Right atrium auricular region (tissue), 2 donors: ENCODE measurements around the gene CFAP47. TPM values are rescaled to one million over a fixed set of nuclear protein-coding genes. Genes with fewer than 3 reads are reported as not detected.

Experiments used
- DNase-seq: peaks from one replicate; pipeline ENCODE4 v3.0.0-alpha.2; 2019; ENCODE audit warnings: low spot score
- H3K27ac ChIP-seq, 2 donors: fragments of 200-600 bp; sonication (generic); 1 replicate in 1 of 2; 2 replicates in 1 of 2; pipeline ENCODE4 v1.5.1; 2016 to 2019
- H3K27me3 ChIP-seq, 2 donors: fragments of 200-600 bp; sonication (generic); one replicate each; pipeline versions ENCODE4 v1.5.1 to v1.6.0; 2017 to 2019
- H3K36me3 ChIP-seq: fragments of 200-600 bp; sonication (generic); one replicate; pipeline ENCODE4 v1.5.1; 2016
- H3K4me1 ChIP-seq, 2 donors: fragments of 200-600 bp; sonication (generic); one replicate each; pipeline versions ENCODE4 v1.5.1 to v1.6.0; 2017 to 2019
- H3K4me3 ChIP-seq, 2 donors: fragments of 200-600 bp; sonication (generic); 1 replicate in 1 of 2; 2 replicates in 1 of 2; pipeline ENCODE4 v1.5.1; 2017 to 2019; ENCODE audit warnings: mild to moderate bottlenecking in 1 of 2, moderate library complexity in 1 of 2
- H3K9me3 ChIP-seq, 2 donors: fragments of 200-600 bp; sonication (generic); one replicate each; pipeline ENCODE4 v1.5.1; 2019
- total RNA-seq, 2 donors: library from RNA; depleted of rRNA; stranded (reverse); fragments of >200 nt; gene quantifications; one replicate each; pipeline ENCODE4 v1.1.0, GENCODE V29; 2016
- TF ChIP-seq, protein P1 (sequence below), 2 donors: fragments of 200-600 bp; sonication (generic); IDR thresholded peaks; one replicate each; pipeline ENCODE4 v1.5.1; 2019; ENCODE audit warnings: antibody characterized with exemption in 2 of 2

CFAP47 gene
- total RNA-seq, 2 donors from 2014 or later, result not detected

DNA sequence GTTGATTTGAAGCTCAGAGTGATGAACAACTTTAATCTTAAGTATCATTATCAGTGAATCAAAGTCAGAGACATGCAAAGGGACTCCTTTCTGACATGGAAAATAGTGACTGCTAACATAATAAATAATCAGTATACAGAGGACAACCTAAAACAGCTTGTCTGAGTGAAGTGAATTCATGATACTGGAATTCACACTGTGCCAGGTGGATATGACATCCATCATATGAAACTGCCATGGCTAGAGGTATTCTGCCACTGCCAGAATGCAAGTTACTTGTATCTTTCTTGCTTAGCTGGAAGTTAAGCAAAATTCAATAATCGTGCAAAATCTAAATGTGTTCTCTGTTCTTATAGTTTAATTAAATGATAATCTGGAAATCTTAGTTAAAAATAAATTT is 429.0 kb downstream of the CFAP47 start:
- H3K36me3 ChIP-seq, result no peaks in the 10 kb centered on the region
- DNase-seq, result no peak
- no peaks in the 10 kb centered on the region for H3K9me3 ChIP-seq
- no peak overlapping the region for H3K27ac ChIP-seq
- TF ChIP-seq, protein P1, sequence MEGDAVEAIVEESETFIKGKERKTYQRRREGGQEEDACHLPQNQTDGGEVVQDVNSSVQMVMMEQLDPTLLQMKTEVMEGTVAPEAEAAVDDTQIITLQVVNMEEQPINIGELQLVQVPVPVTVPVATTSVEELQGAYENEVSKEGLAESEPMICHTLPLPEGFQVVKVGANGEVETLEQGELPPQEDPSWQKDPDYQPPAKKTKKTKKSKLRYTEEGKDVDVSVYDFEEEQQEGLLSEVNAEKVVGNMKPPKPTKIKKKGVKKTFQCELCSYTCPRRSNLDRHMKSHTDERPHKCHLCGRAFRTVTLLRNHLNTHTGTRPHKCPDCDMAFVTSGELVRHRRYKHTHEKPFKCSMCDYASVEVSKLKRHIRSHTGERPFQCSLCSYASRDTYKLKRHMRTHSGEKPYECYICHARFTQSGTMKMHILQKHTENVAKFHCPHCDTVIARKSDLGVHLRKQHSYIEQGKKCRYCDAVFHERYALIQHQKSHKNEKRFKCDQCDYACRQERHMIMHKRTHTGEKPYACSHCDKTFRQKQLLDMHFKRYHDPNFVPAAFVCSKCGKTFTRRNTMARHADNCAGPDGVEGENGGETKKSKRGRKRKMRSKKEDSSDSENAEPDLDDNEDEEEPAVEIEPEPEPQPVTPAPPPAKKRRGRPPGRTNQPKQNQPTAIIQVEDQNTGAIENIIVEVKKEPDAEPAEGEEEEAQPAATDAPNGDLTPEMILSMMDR (IDR thresholded peaks at IDR 0.05), result no peak
- no peaks in the 10 kb centered on the region for H3K27me3 ChIP-seq
- H3K4me3 ChIP-seq, result no peak overlapping the region
- no peaks in the 10 kb centered on the region for H3K4me1 ChIP-seq

DNA sequence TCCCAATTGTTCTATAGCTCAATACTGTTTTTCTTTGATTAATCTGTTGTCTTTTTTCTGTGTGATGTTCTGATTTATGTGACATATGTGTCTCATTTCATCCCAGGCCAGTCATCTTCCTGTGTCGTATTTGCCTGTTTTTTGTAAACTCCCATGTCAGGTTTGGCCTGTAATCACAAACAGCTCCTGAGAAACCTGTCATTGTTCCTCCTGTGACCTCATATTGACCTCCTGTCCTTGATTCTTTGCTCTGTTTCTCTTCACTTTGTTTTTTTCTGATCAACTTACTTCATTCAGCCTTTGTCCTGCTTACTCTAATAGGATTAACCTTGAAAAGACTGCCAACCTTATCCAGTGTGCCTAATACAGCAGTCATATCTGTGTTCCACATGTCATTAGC is 438.3 kb downstream of the CFAP47 start:
- Histone ChIP-seq H3K9me3 (peaks cover 0 to 22% of the 10 kb centered on the region in 2 donors), H3K36me3 (no peaks in the 10 kb centered on the region), H3K27me3 (no peaks in the 10 kb centered on the region), H3K4me3 (no peak overlapping the region), H3K4me1 (no peaks in the 10 kb centered on the region), H3K27ac (no peak overlapping the region)
- DNase-seq, result no peak
- TF ChIP-seq, protein P1 (IDR thresholded peaks at IDR 0.05), result no peak

DNA sequence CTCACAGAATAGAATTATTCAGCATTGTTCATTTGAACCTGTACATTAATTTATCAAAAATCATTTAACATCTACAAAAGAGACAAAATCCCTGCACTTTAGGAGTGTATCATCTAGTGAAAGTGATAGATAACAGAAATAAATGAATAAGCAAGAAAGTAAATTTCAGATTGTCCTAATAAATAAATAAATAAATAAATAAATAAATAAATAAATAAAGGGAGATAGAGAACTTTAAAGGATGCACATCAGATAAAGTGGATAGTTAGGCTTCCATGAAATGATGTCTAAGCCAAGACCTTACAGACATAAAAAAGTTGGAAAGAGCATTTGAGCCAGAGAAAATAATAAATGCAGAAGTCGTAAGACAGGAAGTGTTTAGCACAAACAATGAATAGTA is 444.7 kb downstream of the CFAP47 start:
- H3K27ac ChIP-seq, result no peak overlapping the region
- H3K4me3 ChIP-seq, result no peak overlapping the region
- no peak for DNase-seq
- H3K36me3 ChIP-seq, result no peaks in the 10 kb centered on the region
- H3K27me3 ChIP-seq, result no peaks in the 10 kb centered on the region
- TF ChIP-seq, protein P1 (IDR thresholded peaks at IDR 0.05), result no peak
- H3K4me1 ChIP-seq, result no peaks in the 10 kb centered on the region
- peaks cover 0 to 16% of the 10 kb centered on the region in 2 donors for H3K9me3 ChIP-seq

DNA sequence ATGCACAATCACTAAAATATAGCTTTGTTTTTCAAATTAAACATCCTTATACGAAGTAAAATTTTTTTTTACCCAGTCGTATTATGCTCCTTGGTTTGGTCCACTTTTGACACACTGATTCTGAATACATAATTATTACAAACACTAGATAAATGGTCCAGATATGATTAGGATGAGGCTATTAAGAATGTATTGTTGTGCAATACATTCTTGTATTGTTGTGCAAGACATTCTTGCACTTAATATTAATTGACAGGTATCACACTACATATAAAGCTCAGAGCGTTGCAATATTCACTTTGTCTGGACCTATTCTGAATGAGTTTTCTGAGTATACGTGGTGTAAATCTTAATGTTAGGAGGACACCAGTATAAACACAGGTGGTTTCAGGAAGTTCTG is 464.0 kb downstream of the CFAP47 start:
- Histone ChIP-seq H3K4me1 (no peaks in the 10 kb centered on the region), H3K9me3 (no peaks in the 10 kb centered on the region), H3K36me3 (no peaks in the 10 kb centered on the region), H3K4me3 (no peak overlapping the region), H3K27me3 (no peaks in the 10 kb centered on the region), H3K27ac (no peak overlapping the region)
- DNase-seq, result no peak
- TF ChIP-seq, protein P1 (IDR thresholded peaks at IDR 0.05), result no peak

DNA sequence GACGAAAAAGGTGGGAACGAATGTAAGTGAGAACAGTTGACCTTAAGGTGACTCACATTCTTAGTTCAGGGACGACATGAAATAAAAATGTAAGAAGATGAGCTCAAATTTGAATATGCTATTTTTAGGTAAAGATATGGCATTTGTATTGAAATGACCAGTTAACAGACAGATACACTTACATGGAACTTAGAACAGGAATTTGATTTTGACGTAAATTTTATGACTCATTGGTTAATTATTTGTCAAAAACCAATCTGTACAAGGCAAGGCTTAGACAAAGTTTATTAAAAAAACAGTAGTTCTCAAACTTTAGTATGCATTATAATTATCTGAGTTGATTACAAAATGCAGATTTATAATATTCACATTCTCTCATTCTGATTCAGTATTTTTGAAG is 469.4 kb downstream of the CFAP47 start:
- no peaks in the 10 kb centered on the region for H3K4me1 ChIP-seq
- no peak for DNase-seq
- no peaks in the 10 kb centered on the region for H3K27me3 ChIP-seq
- TF ChIP-seq, protein P1 (IDR thresholded peaks at IDR 0.05), result no peak
- H3K36me3 ChIP-seq, result no peaks in the 10 kb centered on the region
- H3K9me3 ChIP-seq, result no peaks in the 10 kb centered on the region
- H3K27ac ChIP-seq, result no peak overlapping the region
- H3K4me3 ChIP-seq, result no peak overlapping the region

DNA sequence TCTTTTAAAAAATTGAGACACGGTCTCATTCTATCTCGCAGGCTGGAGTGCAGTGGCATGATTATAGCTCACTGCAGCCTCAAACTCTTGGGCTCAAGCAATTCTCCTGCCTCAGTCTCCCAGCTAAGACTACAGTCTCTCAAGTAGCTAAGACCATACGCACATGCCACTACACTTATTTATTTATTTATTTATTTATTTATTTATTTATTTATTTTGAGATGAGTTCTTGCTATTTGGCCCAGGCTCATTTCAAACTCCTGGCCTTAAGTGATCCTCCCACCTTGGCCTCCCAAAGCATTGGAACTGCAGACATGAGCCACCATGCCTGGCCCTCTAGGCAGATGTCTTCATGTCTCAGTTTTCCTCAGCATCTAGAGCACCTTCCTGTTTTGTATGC is 482.2 kb downstream of the CFAP47 start:
- Histone ChIP-seq H3K4me3 (no peak overlapping the region), H3K27ac (no peak overlapping the region), H3K36me3 (no peaks in the 10 kb centered on the region), H3K27me3 (no peaks in the 10 kb centered on the region), H3K4me1 (no peaks in the 10 kb centered on the region), H3K9me3 (no peaks in the 10 kb centered on the region)
- no peak for DNase-seq
- TF ChIP-seq, protein P1 (IDR thresholded peaks at IDR 0.05), result no peak
